Loucy (cell line): ENCODE measurements around the gene LARP1B.

Experiments
- H2AFZ ChIP-seq: fragments of 200-600 bp; sonication (generic); 2 replicates; pipeline ENCODE4 v1.6.0; 2016; ENCODE audit warnings: antibody characterized with exemption, mild to moderate bottlenecking, low read length, moderate library complexity
- H3F3A ChIP-seq: fragments of 200-600 bp; 2 replicates; pipeline ENCODE4 v1.6.0; 2016; ENCODE audit warnings: antibody characterized with exemption, low read depth, mild to moderate bottlenecking
- H3K27me3 ChIP-seq: fragments of 200-600 bp; sonication (generic); 2 replicates; pipeline ENCODE4 v1.6.1; 2014; ENCODE audit warnings: low read length, mild to moderate bottlenecking; ENCODE audit not compliant: insufficient read depth, poor library complexity, severe bottlenecking
- H3K36me3 ChIP-seq: fragments of 200-600 bp; sonication (generic); 2 replicates; pipeline ENCODE4 v1.6.1; 2016; ENCODE audit warnings: low read length; ENCODE audit not compliant: insufficient read depth
- H3K4me1 ChIP-seq: fragments of 200-600 bp; sonication (generic); 2 replicates; pipeline ENCODE4 v1.5.1; 2014; ENCODE audit warnings: low read length, mild to moderate bottlenecking; ENCODE audit not compliant: insufficient read depth, poor library complexity, severe bottlenecking
- H3K4me2 ChIP-seq: fragments of 200-600 bp; sonication (generic); 2 replicates; pipeline ENCODE4 v1.6.0; 2014; ENCODE audit warnings: antibody characterized with exemption, low read length, low read depth, mild to moderate bottlenecking; ENCODE audit not compliant: poor library complexity, severe bottlenecking
- H3K4me3 ChIP-seq: fragments of 200-600 bp; sonication (generic); 2 replicates; pipeline ENCODE4 v1.5.1; 2014; ENCODE audit warnings: low read length, mild to moderate bottlenecking, mixed read lengths; ENCODE audit not compliant: poor library complexity, severe bottlenecking
- H3K79me2 ChIP-seq: fragments of 200-600 bp; sonication (generic); 2 replicates; pipeline ENCODE4 v1.6.1; 2014; ENCODE audit warnings: low read length; ENCODE audit not compliant: insufficient read depth
- H3K9ac ChIP-seq: fragments of 200-600 bp; sonication (generic); 2 replicates; pipeline ENCODE4 v1.6.0; 2014; ENCODE audit warnings: mild to moderate bottlenecking, low read depth, low read length, moderate library complexity; ENCODE audit not compliant: poor library complexity, severe bottlenecking
- H3K9me2 ChIP-seq: fragments of 200-600 bp; sonication (generic); replicated peaks from 2 replicates; pipeline ENCODE4 v1.6.1; 2016; ENCODE audit warnings: low read depth, low read length, mixed read lengths
- H3K9me3 ChIP-seq: fragments of 200-600 bp; sonication (generic); 2 replicates; pipeline ENCODE4 v1.6.1; 2014; ENCODE audit warnings: mild to moderate bottlenecking, antibody characterized with exemption, low read length, low read depth; ENCODE audit not compliant: insufficient read depth
- H4K20me1 ChIP-seq: fragments of 200-600 bp; sonication (generic); 2 replicates; pipeline ENCODE4 v1.6.0; 2014; ENCODE audit warnings: antibody characterized with exemption, low read length, mild to moderate bottlenecking; ENCODE audit not compliant: insufficient read depth, poor library complexity, severe bottlenecking
- EZH2phosphoT487 ChIP-seq: fragments of 200-600 bp; IDR thresholded peaks from 2 replicates; pipeline ENCODE4 v1.6.1; 2018; ENCODE audit warnings: antibody characterized with exemption, mild to moderate bottlenecking, moderate library complexity, borderline replicate concordance
- TF ChIP-seq, protein P1 (sequence below): fragments of 200-600 bp; sonication (generic); conservative IDR thresholded peaks from 2 replicates; pipeline ENCODE4 v1.5.1; 2014; ENCODE audit warnings: mild to moderate bottlenecking, antibody characterized with exemption, low read length

The LARP1B gene

DNA sequence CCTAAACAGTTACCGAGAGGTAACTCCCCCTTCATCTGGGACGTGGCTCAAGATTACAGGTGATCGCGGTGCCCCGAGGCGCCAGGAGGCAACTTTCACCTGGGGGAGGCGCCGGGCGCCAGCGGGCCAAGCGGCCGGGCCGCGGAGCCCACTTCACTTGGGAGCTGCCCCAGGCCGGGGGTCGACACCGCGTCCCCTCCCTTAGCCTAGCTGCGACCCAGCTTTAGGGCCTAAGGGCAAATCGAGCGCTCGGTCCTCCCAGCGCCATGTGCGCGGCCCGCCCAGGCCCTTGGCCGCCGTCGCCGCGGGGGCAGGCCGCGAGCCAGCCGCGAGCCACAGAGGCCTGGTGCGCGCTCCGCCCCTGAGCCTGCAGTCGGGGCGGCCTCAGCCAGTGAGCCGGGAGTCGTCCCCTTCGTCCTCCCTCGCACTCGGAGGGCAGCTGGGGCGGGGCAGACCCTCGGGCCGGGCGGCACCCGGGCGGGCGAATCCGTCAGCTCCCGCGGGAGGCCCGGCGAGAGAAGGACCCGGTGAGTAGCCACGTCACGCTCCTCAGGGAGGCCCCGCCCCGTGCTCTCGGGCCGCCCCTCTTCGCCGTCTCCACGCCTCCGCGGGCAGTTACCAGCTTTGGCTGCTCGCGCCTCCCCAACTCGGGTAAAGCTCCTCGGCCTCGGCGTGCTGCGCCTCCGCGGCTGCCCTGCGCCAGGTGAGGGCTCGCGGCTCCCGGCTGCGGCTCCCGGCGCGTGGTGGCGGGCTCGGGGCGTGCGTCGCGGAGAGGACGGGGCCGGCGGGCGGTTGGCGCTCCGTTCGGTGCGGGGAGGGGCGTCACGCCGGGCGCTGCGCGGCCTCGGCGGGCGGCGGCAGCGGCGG is at the start of gene LARP1B:
TSS of gene LARP1B (plus strand) at position 614 of the 867 bp plus-strand sequence. CDS start 13,640 bp downstream, outside the sequence.
- H3K79me2 ChIP-seq = peaks cover 25% of the 10 kb centered on the region
- H3K27me3 ChIP-seq = no peaks in the 10 kb centered on the region
- peak within 1 kb of the TSS; percentile 75 for H3K4me2 ChIP-seq
- no peaks in the 10 kb centered on the region for H3K9me3 ChIP-seq
- peak within 1 kb of the TSS; percentile 87 for H3K9ac ChIP-seq
- H4K20me1 ChIP-seq = peaks cover 14% of the 10 kb centered on the region
- no peaks in the 10 kb centered on the region for H3K9me2 ChIP-seq
- H3K36me3 ChIP-seq = no peaks in the 10 kb centered on the region
- peak within 1 kb of the TSS; percentile 79 for H2AFZ ChIP-seq
- H3K4me1 ChIP-seq = peaks cover 16% of the 10 kb centered on the region
- TF ChIP-seq, protein P1, sequence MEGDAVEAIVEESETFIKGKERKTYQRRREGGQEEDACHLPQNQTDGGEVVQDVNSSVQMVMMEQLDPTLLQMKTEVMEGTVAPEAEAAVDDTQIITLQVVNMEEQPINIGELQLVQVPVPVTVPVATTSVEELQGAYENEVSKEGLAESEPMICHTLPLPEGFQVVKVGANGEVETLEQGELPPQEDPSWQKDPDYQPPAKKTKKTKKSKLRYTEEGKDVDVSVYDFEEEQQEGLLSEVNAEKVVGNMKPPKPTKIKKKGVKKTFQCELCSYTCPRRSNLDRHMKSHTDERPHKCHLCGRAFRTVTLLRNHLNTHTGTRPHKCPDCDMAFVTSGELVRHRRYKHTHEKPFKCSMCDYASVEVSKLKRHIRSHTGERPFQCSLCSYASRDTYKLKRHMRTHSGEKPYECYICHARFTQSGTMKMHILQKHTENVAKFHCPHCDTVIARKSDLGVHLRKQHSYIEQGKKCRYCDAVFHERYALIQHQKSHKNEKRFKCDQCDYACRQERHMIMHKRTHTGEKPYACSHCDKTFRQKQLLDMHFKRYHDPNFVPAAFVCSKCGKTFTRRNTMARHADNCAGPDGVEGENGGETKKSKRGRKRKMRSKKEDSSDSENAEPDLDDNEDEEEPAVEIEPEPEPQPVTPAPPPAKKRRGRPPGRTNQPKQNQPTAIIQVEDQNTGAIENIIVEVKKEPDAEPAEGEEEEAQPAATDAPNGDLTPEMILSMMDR = no peak
- TF ChIP-seq EZH2phosphoT487 = no peak
- H3F3A ChIP-seq = no peaks in the 10 kb centered on the region
- peak within 1 kb of the TSS; percentile 80 for H3K4me3 ChIP-seq

DNA sequence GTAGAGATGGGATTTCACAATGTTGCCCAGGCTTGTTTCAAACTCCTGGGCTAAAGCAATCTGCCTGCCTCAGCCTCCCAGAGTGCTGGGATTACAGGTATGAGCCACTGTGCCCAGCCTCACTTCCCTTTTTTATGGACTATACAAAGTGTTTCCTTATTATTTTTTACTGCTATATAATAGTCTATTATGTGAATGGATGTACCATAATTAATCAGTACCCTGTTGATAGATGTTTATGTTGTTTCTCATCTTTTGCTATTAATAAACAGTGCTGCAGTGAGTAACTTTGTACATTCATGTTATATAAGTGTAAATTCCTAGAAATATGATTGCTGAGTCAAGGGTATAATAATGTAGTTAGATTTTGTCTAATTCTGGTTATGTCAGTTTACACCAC is 35.8 kb upstream of the LARP1B start:
- Histone ChIP-seq H3K4me3 (no peak overlapping the region), H3K4me2 (no peak overlapping the region), H2AFZ (no peak overlapping the region), H4K20me1 (no peaks in the 10 kb centered on the region), H3K4me1 (no peaks in the 10 kb centered on the region), H3K79me2 (no peaks in the 10 kb centered on the region), H3K36me3 (peaks cover 40% of the 10 kb centered on the region), H3K27me3 (no peaks in the 10 kb centered on the region), H3K9me3 (no peaks in the 10 kb centered on the region), H3K9ac (no peak overlapping the region), H3F3A (no peaks in the 10 kb centered on the region), H3K9me2 (no peaks in the 10 kb centered on the region)
- no peak for TF ChIP-seq EZH2phosphoT487
- TF ChIP-seq, protein P1 = no peak

DNA sequence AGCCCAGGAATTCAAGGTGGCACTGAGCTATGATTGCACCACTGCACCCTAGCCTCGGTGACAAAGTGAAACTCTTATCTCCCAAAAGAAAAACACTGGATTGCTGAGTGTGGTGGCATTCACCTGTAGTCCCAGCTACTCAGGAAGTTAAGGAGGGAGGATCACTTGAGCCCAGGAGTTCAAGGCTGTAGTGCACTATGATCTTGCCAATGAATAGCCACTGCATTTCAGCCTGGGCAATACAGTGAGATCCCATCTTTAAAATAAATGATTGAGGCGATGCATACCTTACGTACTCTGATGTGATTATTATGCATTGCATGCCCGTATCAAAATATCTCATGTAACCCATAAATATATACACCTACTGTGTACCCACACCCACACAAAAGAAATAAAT is 31.2 kb upstream of the LARP1B start:
- H3K9me3 ChIP-seq = no peaks in the 10 kb centered on the region
- no peaks in the 10 kb centered on the region for H3K4me1 ChIP-seq
- TF ChIP-seq, protein P1 = no peak
- TF ChIP-seq EZH2phosphoT487 = no peak
- H3K36me3 ChIP-seq = peaks cover 16% of the 10 kb centered on the region
- H4K20me1 ChIP-seq = no peaks in the 10 kb centered on the region
- H2AFZ ChIP-seq = no peak overlapping the region
- H3K4me2 ChIP-seq = no peak overlapping the region
- no peak overlapping the region for H3K4me3 ChIP-seq
- no peaks in the 10 kb centered on the region for H3F3A ChIP-seq
- H3K79me2 ChIP-seq = no peaks in the 10 kb centered on the region
- no peaks in the 10 kb centered on the region for H3K9me2 ChIP-seq
- no peaks in the 10 kb centered on the region for H3K27me3 ChIP-seq
- H3K9ac ChIP-seq = no peak overlapping the region
